WTC11 (cell line): Measurements from ENCODE around the gene PSORS1C1. TPM values are rescaled to one million over a fixed set of nuclear protein-coding genes. Genes with fewer than 3 reads are reported as not detected.

Experiments
- ATAC-seq: fragments of 200-7000 bp; cut with Tn5 transposase; 2 replicates; pipeline ENCODE4 v1.10.0; 2021; ENCODE audit warnings: mild to moderate bottlenecking, moderate library complexity
- CTCF ChIA-PET: fragments of 300-600 bp; sonication (Branson Sonifier 250); formaldehyde crosslinking; loops from one replicate; lab custom pipeline; 2021; ENCODE audit warnings: antibody characterized with exemption; lab: Charles Lee
- POLR2A ChIA-PET: fragments of 350-600 bp; sonication (Branson Sonifier 250); formaldehyde crosslinking; loops from one replicate; lab custom pipeline; 2021; ENCODE audit warnings: antibody characterized with exemption; lab: Charles Lee
- DNase-seq: peaks from one replicate; pipeline ENCODE4 v3.0.0; 2021; ENCODE audit warnings: low spot score
- H3K27ac Mint-ChIP-seq: 2 replicates; pipeline ENCODE4 v1.8.0; 2021; ENCODE audit warnings: mixed read lengths
- H3K27me3 Mint-ChIP-seq: 2 replicates; pipeline ENCODE4 v1.8.0; 2021; ENCODE audit warnings: low read depth, mild to moderate bottlenecking, moderate library complexity, mixed read lengths
- H3K36me3 Mint-ChIP-seq: 2 replicates; pipeline ENCODE4 v1.8.0; 2021; ENCODE audit warnings: mixed read lengths
- H3K4me1 Mint-ChIP-seq: 2 replicates; pipeline ENCODE4 v1.8.0; 2022; ENCODE audit warnings: mixed read lengths
- H3K4me3 Mint-ChIP-seq: 2 replicates; pipeline ENCODE4 v1.8.0; 2021; ENCODE audit warnings: mild to moderate bottlenecking, moderate library complexity, mixed read lengths
- H3K9me3 Mint-ChIP-seq: 2 replicates; pipeline ENCODE4 v1.8.0; 2021; ENCODE audit warnings: mixed read lengths
- ARID4B ChIP-seq: sonication (generic); formaldehyde crosslinking; IDR thresholded peaks from 2 replicates; pipeline ENCODE4 v1.8.0; 2023; ENCODE audit warnings: missing genetic modification reagents, mild to moderate bottlenecking, borderline replicate concordance
- ATF3 ChIP-seq: sonication (generic); formaldehyde crosslinking; conservative IDR thresholded peaks from 2 replicates; pipeline ENCODE4 v1.8.1; 2022; ENCODE audit warnings: mild to moderate bottlenecking, missing genetic modification reagents
- CBFB ChIP-seq: sonication (generic); formaldehyde crosslinking; IDR thresholded peaks from 2 replicates; pipeline ENCODE4 v1.8.1; 2022; ENCODE audit warnings: mild to moderate bottlenecking, low read depth, missing genetic modification reagents
- CDX4 ChIP-seq: fragments of 250-450 bp; sonication (Bioruptor Pico); IDR thresholded peaks from 2 replicates; pipeline ENCODE4 v1.9.0; 2021; ENCODE audit warnings: moderate library complexity, mild to moderate bottlenecking, inconsistent platforms, borderline replicate concordance
- E2F1 ChIP-seq: sonication (generic); formaldehyde crosslinking; IDR thresholded peaks from 2 replicates; pipeline ENCODE4 v1.8.0; 2022; ENCODE audit warnings: mild to moderate bottlenecking, missing genetic modification reagents
- E2F5 ChIP-seq: sonication (generic); formaldehyde crosslinking; IDR thresholded peaks from 2 replicates; pipeline ENCODE4 v1.8.1; 2022; ENCODE audit warnings: mild to moderate bottlenecking, moderate library complexity, missing genetic modification reagents
- ELF4 ChIP-seq: sonication (generic); formaldehyde crosslinking; IDR thresholded peaks from 2 replicates; pipeline ENCODE4 v1.8.1; 2022; ENCODE audit warnings: low read depth, mild to moderate bottlenecking, moderate library complexity, missing genetic modification reagents
- ESRRA ChIP-seq: sonication (generic); formaldehyde crosslinking; IDR thresholded peaks from 2 replicates; pipeline ENCODE4 v1.8.1; 2022; ENCODE audit warnings: mild to moderate bottlenecking, missing genetic modification reagents, borderline replicate concordance
- ETV6 ChIP-seq: sonication (generic); formaldehyde crosslinking; IDR thresholded peaks from 2 replicates; pipeline ENCODE4 v1.8.1; 2022; ENCODE audit warnings: mild to moderate bottlenecking, missing genetic modification reagents
- FOXJ3 ChIP-seq: sonication (generic); formaldehyde crosslinking; IDR thresholded peaks from 2 replicates; pipeline ENCODE4 v1.9.0; 2021; ENCODE audit warnings: missing genetic modification reagents, mild to moderate bottlenecking, borderline replicate concordance
- KAT7 ChIP-seq: sonication (generic); formaldehyde crosslinking; IDR thresholded peaks from 2 replicates; pipeline ENCODE4 v1.8.1; 2023; ENCODE audit warnings: missing genetic modification reagents, mild to moderate bottlenecking, borderline replicate concordance
- MXD4 ChIP-seq: fragments of 250-450 bp; sonication (Bioruptor Pico); IDR thresholded peaks from 2 replicates; pipeline ENCODE4 v1.8.0; 2021; ENCODE audit warnings: mild to moderate bottlenecking, moderate library complexity, borderline replicate concordance
- NFE2L1 ChIP-seq: sonication (generic); formaldehyde crosslinking; IDR thresholded peaks from 2 replicates; pipeline ENCODE4 v1.8.1; 2023; ENCODE audit warnings: missing genetic modification reagents
- NR1H2 ChIP-seq: sonication (generic); formaldehyde crosslinking; IDR thresholded peaks from 2 replicates; pipeline ENCODE4 v1.9.0; 2021; ENCODE audit warnings: mild to moderate bottlenecking, moderate library complexity, missing genetic modification reagents
- NR3C1 ChIP-seq: sonication (generic); formaldehyde crosslinking; conservative IDR thresholded peaks from 2 replicates; pipeline ENCODE4 v1.8.1; 2023; ENCODE audit warnings: low read depth, mild to moderate bottlenecking, missing genetic modification reagents
- ZNF138 ChIP-seq: sonication (generic); formaldehyde crosslinking; conservative IDR thresholded peaks from 2 replicates; pipeline ENCODE4 v1.8.1; 2022; ENCODE audit warnings: mild to moderate bottlenecking, moderate library complexity, missing genetic modification reagents
- ZNF396 ChIP-seq: fragments of 250-450 bp; sonication (Bioruptor Pico); IDR thresholded peaks from 2 replicates; pipeline ENCODE4 v1.8.0; 2021; ENCODE audit warnings: mild to moderate bottlenecking, moderate library complexity, borderline replicate concordance
- ZNF532 ChIP-seq: fragments of 250-450 bp; sonication (Bioruptor Pico); IDR thresholded peaks from 2 replicates; pipeline ENCODE4 v1.9.0; 2021; ENCODE audit warnings: mild to moderate bottlenecking, borderline replicate concordance
- total RNA-seq: library from RNA; stranded (reverse); gene quantifications from 3 replicates; pipeline ENCODE4 v1.2.3, GENCODE V29; 2021

PSORS1C1 gene
- total RNA-seq, 1 experiment from 2014 or later = 0.66 TPM

- Mint-ChIP-seq H3K27ac (0 out of 2 replicates have a peak overlapping the region, but pooled peaks have one; percentile 3), H3K4me1 (peaks cover 27% of the 10 kb centered on the region), H3K36me3 (no peaks in the 10 kb centered on the region), H3K27me3 (peaks cover 5% of the 10 kb centered on the region), H3K9me3 (peaks cover 4% of the 10 kb centered on the region; the same call in 1 of the 2 replicates), H3K4me3 (no peak overlapping the region)
- ATAC-seq = no peak
- no peak for TF ChIP-seq NFE2L1 (CRISPR knock-in tag)
- TF ChIP-seq ZNF138 = no peak
- no peak for TF ChIP-seq E2F5
- no peak for TF ChIP-seq ESRRA (CRISPR knock-in tag)
- no peak for TF ChIP-seq ZNF396 (CRISPR knock-in tag)
- TF ChIP-seq MXD4 (CRISPR knock-in tag) = no peak
- DNase-seq = no peak
- ChIA-PET CTCF (interaction anchor here (0.9 to 6.8 kb wide), 11 partner anchors 17 to 235 kb away, joined by 3 to 90 read pairs (median 4); partner anchors contain the start of genes C6orf15, PSORS1C1 and TCF19), POLR2A (interaction anchor here (0.6 kb wide), 1 partner anchor 711 kb away, joined by 4 read pairs; no protein-coding TSS in a partner anchor)
Observed at GRCh38 chr6:31131595-31131994, 17.0 kb downstream of the PSORS1C1 start.

GRCh38 chr6:31132806-31133205 is 18.2 kb downstream of the PSORS1C1 start:
- ChIA-PET POLR2A (no interaction called here), CTCF (interaction anchor here (0.7 to 1.6 kb wide), 7 partner anchors 11 to 234 kb away, joined by 4 to 7 read pairs (median 4); partner anchors contain the start of gene PSORS1C1)
- no peaks in the 10 kb centered on the region for H3K36me3 Mint-ChIP-seq
- no peak overlapping the region for H3K27ac Mint-ChIP-seq
- TF ChIP-seq ETV6 (CRISPR knock-in tag) (no peak), CBFB (CRISPR knock-in tag) (no peak), ZNF532 (CRISPR knock-in tag) (no peak), E2F1 (no peak), ZNF138 (no peak), CDX4 (CRISPR knock-in tag) (no peak), NFE2L1 (CRISPR knock-in tag) (no peak), KAT7 (CRISPR knock-in tag) (no peak), NR1H2 (no peak), NR3C1 (no peak), ELF4 (no peak), FOXJ3 (no peak), ATF3 (no peak), ARID4B (CRISPR knock-in tag) (no peak)
- ATAC-seq (no peak), DNase-seq (no peak)
- H3K9me3 Mint-ChIP-seq = peaks cover 2% of the 10 kb centered on the region; the same call in 1 of the 2 replicates
- peaks cover 3% of the 10 kb centered on the region for H3K27me3 Mint-ChIP-seq
- H3K4me1 Mint-ChIP-seq = peaks cover 26% of the 10 kb centered on the region
- no peak overlapping the region for H3K4me3 Mint-ChIP-seq
